SK-N-SH treated with all-trans-retinoic acid at 6 μM for 48 hours (cell line): ENCODE data around the gene ELFN2.

ENCODE experiments used
- ARNTL ChIP-seq: fragments of 450-650 bp; formaldehyde crosslinking; IDR thresholded peaks from 2 replicates; pipeline ENCODE4 v1.5.0; 2020; ENCODE audit warnings: low read depth, mild to moderate bottlenecking, moderate library complexity, borderline replicate concordance
- BACH2 ChIP-seq: fragments of 250-450 bp; sonication (Bioruptor Pico); IDR thresholded peaks from 2 replicates; pipeline ENCODE4 v1.9.0; 2021; ENCODE audit warnings: mild to moderate bottlenecking, borderline replicate concordance
- CREB5 ChIP-seq: fragments of 250-450 bp; sonication (Bioruptor Pico); IDR thresholded peaks from 2 replicates; pipeline ENCODE4 v1.5.1; 2020; ENCODE audit warnings: low read depth, mild to moderate bottlenecking, moderate library complexity
- CSRNP3 ChIP-seq: fragments of 250-450 bp; sonication (Bioruptor Pico); IDR thresholded peaks from 2 replicates; pipeline ENCODE4 v1.5.1; 2021; ENCODE audit warnings: mild to moderate bottlenecking, moderate library complexity
- OSR1 ChIP-seq: fragments of 250-450 bp; sonication (Bioruptor Pico); IDR thresholded peaks from 2 replicates; pipeline ENCODE4 v1.8.0; 2022; ENCODE audit warnings: moderate library complexity, mild to moderate bottlenecking, inconsistent platforms
- PATZ1 ChIP-seq: fragments of 250-450 bp; sonication (Bioruptor Pico); IDR thresholded peaks from 2 replicates; pipeline ENCODE4 v1.8.0; 2020; ENCODE audit warnings: mild to moderate bottlenecking, moderate library complexity, borderline replicate concordance
- RARB ChIP-seq: fragments of 250-450 bp; sonication (Bioruptor Pico); IDR thresholded peaks from 2 replicates; pipeline ENCODE4 v1.8.0; 2021; ENCODE audit warnings: mild to moderate bottlenecking, moderate library complexity
- SNAI2 ChIP-seq: fragments of 250-450 bp; sonication (Bioruptor Pico); IDR thresholded peaks from 2 replicates; pipeline ENCODE4 v1.5.0; 2020; ENCODE audit warnings: mild to moderate bottlenecking, moderate library complexity
- TCF4 ChIP-seq: fragments of 250-450 bp; sonication (Bioruptor Pico); IDR thresholded peaks from 2 replicates; pipeline ENCODE4 v1.8.0; 2021; ENCODE audit warnings: mild to moderate bottlenecking, moderate library complexity, borderline replicate concordance
- TOX ChIP-seq: fragments of 250-450 bp; sonication (Bioruptor Pico); IDR thresholded peaks from 2 replicates; pipeline ENCODE4 v1.8.0; 2021; ENCODE audit warnings: mild to moderate bottlenecking, moderate library complexity, borderline replicate concordance
- TSHZ2 ChIP-seq: fragments of 250-450 bp; sonication (Bioruptor Pico); IDR thresholded peaks from 2 replicates; pipeline ENCODE4 v1.5.0; 2020; ENCODE audit warnings: mild to moderate bottlenecking, moderate library complexity
- ZC3H10 ChIP-seq: fragments of 250-450 bp; sonication (Bioruptor Pico); IDR thresholded peaks from 2 replicates; pipeline ENCODE4 v1.5.1; 2021; ENCODE audit warnings: mild to moderate bottlenecking, moderate library complexity
- ZFP30 ChIP-seq: fragments of 450-650 bp; formaldehyde crosslinking; IDR thresholded peaks from 2 replicates; pipeline ENCODE4 v1.5.0; 2022; ENCODE audit warnings: mild to moderate bottlenecking, moderate library complexity
- ZNF70 ChIP-seq: fragments of 450-650 bp; formaldehyde crosslinking; IDR thresholded peaks from 2 replicates; pipeline ENCODE4 v1.5.0; 2020; ENCODE audit warnings: mild to moderate bottlenecking, moderate library complexity

GRCh38 chr22:37469416-37470086, 42.3 kb upstream of the ELFN2 start:
- TF ChIP-seq ZFP30 (CRISPR knock-in tag) (no peak), TCF4 (CRISPR knock-in tag) (no peak), ZNF70 (CRISPR knock-in tag) (no peak), ZC3H10 (CRISPR knock-in tag) (no peak), TOX (CRISPR knock-in tag) (no peak), SNAI2 (CRISPR knock-in tag) (no peak), OSR1 (CRISPR knock-in tag) (no peak), ARNTL (CRISPR knock-in tag) (no peak), CSRNP3 (CRISPR knock-in tag) (no peak), PATZ1 (CRISPR knock-in tag) (no peak), RARB (CRISPR knock-in tag) (no peak), BACH2 (CRISPR knock-in tag) (no peak), CREB5 (CRISPR knock-in tag) (no peak), TSHZ2 (CRISPR knock-in tag) (no peak)
